NCI-H2196 (cell line): Measurements from ENCODE around the gene NLRP13.
"Not testable (repeated sequence)": the region's sequence is repeated elsewhere in the genome, so short reads cannot be mapped to it uniquely, and the experiment has no call there.

Source experiments
- DNase-seq: peaks from one replicate; lab custom pipeline; 2025; ENCODE audit not compliant: unreplicated experiment; lab: John Stamatoyannopoulos, UW

The NLRP13 gene, protein sequence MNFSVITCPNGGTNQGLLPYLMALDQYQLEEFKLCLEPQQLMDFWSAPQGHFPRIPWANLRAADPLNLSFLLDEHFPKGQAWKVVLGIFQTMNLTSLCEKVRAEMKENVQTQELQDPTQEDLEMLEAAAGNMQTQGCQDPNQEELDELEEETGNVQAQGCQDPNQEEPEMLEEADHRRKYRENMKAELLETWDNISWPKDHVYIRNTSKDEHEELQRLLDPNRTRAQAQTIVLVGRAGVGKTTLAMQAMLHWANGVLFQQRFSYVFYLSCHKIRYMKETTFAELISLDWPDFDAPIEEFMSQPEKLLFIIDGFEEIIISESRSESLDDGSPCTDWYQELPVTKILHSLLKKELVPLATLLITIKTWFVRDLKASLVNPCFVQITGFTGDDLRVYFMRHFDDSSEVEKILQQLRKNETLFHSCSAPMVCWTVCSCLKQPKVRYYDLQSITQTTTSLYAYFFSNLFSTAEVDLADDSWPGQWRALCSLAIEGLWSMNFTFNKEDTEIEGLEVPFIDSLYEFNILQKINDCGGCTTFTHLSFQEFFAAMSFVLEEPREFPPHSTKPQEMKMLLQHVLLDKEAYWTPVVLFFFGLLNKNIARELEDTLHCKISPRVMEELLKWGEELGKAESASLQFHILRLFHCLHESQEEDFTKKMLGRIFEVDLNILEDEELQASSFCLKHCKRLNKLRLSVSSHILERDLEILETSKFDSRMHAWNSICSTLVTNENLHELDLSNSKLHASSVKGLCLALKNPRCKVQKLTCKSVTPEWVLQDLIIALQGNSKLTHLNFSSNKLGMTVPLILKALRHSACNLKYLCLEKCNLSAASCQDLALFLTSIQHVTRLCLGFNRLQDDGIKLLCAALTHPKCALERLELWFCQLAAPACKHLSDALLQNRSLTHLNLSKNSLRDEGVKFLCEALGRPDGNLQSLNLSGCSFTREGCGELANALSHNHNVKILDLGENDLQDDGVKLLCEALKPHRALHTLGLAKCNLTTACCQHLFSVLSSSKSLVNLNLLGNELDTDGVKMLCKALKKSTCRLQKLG

DNA sequence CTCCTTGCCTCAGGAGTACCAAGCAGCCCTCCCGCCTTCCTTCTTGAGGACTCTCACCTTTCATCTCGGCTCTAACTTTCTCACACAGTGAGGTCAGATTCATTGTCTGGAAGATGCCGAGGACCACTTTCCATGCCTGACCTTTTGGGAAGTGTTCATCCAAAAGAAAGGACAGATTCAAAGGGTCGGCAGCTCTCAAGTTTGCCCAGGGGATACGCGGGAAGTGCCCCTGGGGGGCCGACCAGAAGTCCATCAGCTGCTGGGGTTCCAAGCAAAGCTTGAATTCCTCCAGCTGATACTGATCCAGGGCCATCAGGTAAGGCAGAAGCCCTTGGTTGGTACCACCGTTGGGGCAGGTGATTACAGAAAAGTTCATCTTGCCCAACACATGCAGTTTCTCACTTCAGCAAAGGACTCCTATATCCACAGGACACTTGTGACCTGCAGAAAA lies at the start of gene NLRP13:
Gene NLRP13 (minus strand): TSS at position 401 of the 451 bp plus-strand sequence. CDS start 25 bp downstream, at position 376.
- no peak for DNase-seq

- DNase-seq, result no peak
These were observed 48.3 kb upstream of the NLRP13 start for GRCh38 chr19:55980415-55980814.

GRCh38 chr19:55973982-55974381 lies 41.8 kb upstream of the NLRP13 start:
- no peak for DNase-seq

DNA sequence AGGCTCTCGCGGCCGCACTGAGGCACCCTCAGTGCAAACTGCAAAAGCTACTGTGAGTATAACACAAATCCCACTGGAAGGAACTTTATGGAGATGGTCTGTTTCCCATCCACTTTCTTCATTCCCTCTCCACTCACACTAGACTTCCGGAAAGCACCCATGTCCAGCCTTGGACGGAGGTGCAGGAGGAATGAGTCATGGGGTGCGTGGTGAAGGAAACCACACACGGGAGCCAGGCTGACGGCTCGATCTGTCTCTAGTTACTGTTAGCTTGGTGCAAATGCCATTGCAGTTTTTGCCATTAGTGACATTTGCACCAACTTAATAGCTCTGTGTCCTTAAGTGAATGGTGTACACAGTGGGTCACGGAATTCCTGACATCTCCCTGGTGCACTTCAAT lies 30.1 kb upstream of the NLRP13 start:
- no peak for DNase-seq

DNA sequence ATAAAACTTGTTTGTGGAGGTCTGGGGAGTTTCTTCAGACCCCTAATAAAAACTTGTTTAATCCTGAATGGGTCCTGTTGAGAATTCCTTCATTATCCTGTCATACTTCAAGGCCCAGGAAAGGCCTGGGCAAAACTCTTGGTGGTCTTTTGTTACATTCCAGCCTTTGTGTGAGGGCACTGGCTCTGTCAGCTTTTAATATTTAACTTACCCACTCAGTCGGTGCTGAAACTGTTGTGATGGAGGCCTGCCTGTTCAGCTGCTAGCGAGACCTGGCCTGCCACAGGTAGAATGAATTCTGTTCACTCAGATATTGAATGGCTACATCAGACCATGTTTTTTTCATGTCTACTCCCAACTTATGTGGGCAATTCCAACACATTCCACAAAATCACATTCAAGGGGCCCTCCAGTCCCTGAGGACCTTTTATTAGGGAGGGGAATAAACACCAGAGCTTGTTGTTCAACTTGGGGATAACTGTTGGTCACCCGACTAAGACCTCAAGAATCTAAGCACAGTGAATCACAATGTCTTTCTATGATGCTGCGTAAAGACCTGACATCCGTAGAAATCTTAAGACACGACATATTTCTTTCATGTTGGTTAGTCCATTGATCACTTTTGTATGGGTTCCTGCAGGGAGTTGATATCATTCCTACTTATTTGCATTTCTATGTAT lies 28.0 kb upstream of the NLRP13 start:
- DNase-seq, result no peak

DNA sequence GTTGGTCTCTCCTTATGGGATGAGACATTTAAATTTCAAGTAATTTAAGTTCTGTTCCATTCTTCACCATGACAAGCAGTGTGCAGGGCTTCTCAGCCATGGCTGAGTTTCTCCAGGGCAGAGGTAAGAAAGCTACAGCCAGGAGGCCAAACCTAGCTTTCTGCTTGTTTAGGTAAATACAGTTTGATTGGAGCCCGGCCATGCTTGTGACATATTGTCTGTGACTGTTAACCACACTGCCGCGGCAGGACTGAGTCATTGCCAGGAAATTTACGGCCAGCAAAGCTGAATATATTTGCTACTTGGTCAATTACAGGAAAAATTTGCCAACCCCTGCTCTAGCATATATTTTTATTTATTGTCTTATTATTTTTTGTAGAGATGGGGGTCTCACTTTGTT lies 26.2 kb upstream of the NLRP13 start:
- no peak for DNase-seq

DNA sequence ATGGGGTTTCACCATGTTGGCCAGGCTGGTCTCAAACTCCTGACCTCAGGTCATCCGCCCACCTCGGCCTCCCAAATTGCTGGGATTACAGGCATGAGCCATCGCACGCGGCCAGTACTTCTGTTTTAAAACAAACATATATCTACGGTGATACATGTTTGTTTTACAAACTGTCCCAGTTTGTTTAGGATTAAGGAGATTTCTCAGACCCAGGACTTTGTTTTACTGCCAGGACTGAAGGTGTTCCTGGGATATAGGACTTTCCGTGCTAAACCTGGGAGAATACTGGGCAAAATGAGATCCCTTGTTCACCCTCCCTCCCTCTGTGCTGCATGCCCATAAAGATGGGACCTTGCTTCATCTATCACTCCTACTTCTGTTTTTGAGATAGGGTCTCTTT lies 24.3 kb upstream of the NLRP13 start:
- no peak for DNase-seq

- not testable (repeated sequence) for DNase-seq
These were observed 18.4 kb upstream of the NLRP13 start for GRCh38 chr19:55950566-55950965.

DNA sequence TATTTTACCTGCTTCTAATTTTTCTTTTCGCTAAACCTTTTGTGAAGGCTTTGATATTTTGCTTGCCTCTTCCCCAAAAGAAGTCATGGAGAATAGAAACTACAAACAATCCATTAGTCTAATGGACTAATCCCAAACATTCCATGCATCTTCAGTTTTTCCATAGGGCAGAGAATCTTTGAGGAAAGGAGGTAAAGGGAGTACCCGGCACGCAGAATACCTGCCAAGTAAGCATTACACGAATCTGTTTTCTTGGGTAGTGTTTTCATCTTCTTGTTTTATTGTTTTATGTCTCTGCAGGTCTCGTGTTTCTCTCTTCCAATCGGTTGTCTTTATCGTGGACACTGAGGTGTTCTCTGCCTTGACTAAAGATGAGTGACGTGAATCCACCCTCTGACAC lies 15.4 kb upstream of the NLRP13 start, which contains the start of gene NLRP8:
Gene NLRP8 (plus strand): TSS at position 301 of the 400 bp plus-strand sequence.
- no peak for DNase-seq

- DNase-seq, result no peak
These were observed 8.2 kb upstream of the NLRP13 start for GRCh38 chr19:55940306-55940705.

GRCh38 chr19:55939206-55939605 lies 7.1 kb upstream of the NLRP13 start:
- no peak for DNase-seq

DNA sequence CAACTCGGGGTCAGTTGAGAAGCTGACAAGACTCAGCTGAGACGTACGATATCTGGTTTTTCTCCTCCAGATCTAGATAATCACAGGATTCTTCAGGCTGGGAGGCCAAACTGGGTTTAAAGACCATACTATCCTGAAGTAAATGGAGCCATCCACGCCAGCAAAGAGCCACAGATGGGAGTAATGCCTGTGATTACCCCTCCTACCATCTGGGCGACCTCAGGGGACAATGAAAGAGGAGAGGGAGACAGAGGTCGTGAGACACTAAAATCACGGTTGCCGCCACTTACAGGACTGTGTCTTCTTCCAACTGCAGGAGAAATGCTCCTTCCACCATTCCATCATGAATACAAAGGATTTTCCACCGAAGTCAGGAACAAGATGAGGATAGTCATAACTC lies 3.1 kb upstream of the NLRP13 start:
- DNase-seq, result no peak

DNA sequence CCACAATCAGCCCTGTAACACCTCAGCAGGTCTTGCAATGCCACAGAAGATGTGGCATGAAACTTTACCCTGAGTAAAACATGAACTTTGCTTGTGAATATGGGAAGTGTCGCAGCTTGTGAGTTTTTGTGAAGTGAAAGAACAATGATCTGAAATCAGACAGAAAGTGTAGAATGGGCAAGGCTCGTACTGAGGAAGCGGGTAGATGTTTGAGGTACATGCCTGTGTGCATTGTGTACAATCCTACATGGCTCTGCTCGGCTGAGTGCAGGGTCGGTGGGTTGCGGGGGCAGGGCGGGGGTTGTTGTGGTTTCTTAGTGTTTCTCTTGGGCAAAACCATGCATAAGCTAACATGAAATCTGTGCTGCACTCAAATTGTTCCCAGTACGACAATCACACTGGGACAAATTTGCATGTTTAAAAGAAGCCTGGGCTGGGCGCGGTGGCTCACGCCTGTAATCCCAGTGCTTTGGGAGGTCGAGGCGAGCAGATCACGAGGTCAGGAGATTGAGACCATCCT lies 1.1 kb downstream of the NLRP13 start:
- DNase-seq, result no peak

DNA sequence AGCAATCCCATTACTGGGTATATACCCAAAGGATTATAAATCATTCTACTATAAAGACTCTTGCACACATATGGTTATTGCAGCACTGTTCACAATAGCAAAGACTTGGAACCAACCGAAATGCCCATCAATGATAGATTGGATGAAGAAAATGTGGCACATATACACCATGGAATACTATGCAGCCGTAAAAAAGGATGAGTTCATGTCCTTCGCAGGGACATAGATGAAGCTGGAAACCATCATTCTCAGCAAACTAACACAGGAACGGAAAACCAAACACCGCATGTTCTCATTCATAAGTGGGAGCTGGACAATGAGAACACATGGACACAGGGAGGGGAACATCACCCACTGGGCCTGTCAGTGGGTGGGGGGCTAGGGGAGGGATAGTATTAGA lies 2.9 kb downstream of the NLRP13 start:
- DNase-seq, result not testable (repeated sequence)

GRCh38 chr19:55927991-55928390 lies 4.1 kb downstream of the NLRP13 start:
- no peak for DNase-seq

GRCh38 chr19:55923556-55923955 lies 8.6 kb downstream of the NLRP13 start:
- DNase-seq, result no peak

DNA sequence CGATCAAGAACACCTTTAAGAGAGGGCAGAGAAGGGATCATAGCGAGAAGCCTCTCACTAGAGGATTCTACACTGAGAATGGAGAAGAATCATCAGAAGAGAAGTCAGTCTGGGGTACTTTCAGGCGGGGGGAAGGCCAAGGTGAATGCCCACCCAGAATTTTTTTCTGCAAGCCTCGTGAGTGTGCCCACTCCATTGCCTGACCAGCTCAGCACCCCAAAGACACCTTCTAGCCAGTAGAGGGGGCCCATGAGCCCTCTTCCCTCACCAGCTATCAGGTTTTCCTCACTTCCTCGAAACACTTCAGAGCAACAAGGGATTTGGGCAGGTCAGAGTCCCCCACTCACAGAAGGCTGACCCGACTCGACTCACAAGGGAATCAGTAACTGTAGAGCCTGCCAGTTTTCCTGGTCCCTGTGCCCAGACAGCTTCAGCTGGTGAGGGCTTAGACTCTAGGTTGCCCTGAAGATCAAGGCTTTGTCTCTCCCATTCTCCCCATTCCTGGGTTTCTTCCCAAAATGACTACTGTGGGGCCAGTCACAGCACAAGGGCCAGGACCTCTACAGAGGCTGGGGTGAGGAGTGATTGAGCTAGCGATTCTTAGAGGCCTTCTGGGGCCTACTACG lies 18.4 kb downstream of the NLRP13 start:
- DNase-seq, result no peak

GRCh38 chr19:55912916-55913315 lies 19.2 kb downstream of the NLRP13 start:
- no peak for DNase-seq

GRCh38 chr19:55909801-55910200 lies 22.3 kb downstream of the NLRP13 start:
- no peak for DNase-seq

DNA sequence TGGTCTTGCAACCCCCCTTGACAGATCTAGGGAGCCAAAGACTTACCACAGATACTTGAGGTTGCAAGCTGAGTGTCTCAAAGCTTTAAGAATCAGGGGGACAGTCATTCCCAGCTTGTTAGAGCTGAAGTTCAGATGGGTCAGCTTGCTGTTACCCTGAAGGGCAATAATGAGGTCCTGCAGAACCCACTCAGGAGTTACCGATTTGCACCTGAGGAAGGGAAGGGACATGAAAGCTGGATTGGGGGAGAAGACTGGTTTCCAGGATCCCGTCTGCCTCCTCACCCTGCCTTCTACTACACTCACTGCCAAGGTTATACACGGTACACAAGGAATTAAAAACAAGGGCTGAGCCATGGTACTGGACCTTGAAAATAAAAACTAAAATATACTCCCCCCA lies 24.4 kb downstream of the NLRP13 start:
- DNase-seq, result no peak
